HG03520 (cell line): ENCODE results near the gene MRPL14.

Experiments
- ATAC-seq: cut with Tn5 transposase; IDR thresholded peaks from one replicate; pipeline ENCODE4 v1.9.1; 2021; ENCODE audit warnings: mild to moderate bottlenecking, moderate library complexity; ENCODE audit not compliant: unreplicated experiment

MRPL14 gene

GRCh38 chr6:44127186-44128019 is at the start of gene MRPL14, which contains the start of gene TMEM63B:
Gene MRPL14, minus strand, starts transcription at chr6:44127452. Its CDS starts 10,841 bp downstream, at chr6:44116611.
Gene TMEM63B, plus strand, starts transcription at chr6:44127554. Its CDS starts 7,031 bp downstream, at chr6:44134585.
- ATAC-seq, result peak; percentile 66

- no peak for ATAC-seq
Observed at GRCh38 chr6:44176130-44176761, 49.0 kb upstream of the MRPL14 start.

- ATAC-seq, result no peak
Observed at GRCh38 chr6:44172731-44173500, 45.7 kb upstream of the MRPL14 start.

- no peak for ATAC-seq
Observed at GRCh38 chr6:44171899-44172546, 44.8 kb upstream of the MRPL14 start.

GRCh38 chr6:44169886-44170570 is 42.8 kb upstream of the MRPL14 start:
- ATAC-seq, result no peak

- no peak for ATAC-seq
Observed at GRCh38 chr6:44169154-44169553, 41.9 kb upstream of the MRPL14 start.

- ATAC-seq, result no peak
Observed at GRCh38 chr6:44167567-44167966, 40.3 kb upstream of the MRPL14 start.

GRCh38 chr6:44166591-44167184 is 39.4 kb upstream of the MRPL14 start:
- ATAC-seq, result no peak

- no peak for ATAC-seq
Observed at GRCh38 chr6:44166116-44166515, 38.9 kb upstream of the MRPL14 start.

- ATAC-seq, result no peak
Observed at GRCh38 chr6:44162876-44163625, 35.8 kb upstream of the MRPL14 start.

- ATAC-seq, result no peak
Observed at GRCh38 chr6:44161997-44162338, 34.7 kb upstream of the MRPL14 start.

GRCh38 chr6:44158770-44159228 is 31.5 kb upstream of the MRPL14 start, which contains the start of gene CAPN11:
Gene CAPN11, plus strand, starts transcription at chr6:44158820. Its CDS starts 29 bp downstream, at chr6:44158849.
- ATAC-seq, result no peak

GRCh38 chr6:44157152-44157521 is 29.9 kb upstream of the MRPL14 start:
- ATAC-seq, result no peak

- no peak for ATAC-seq
Observed at GRCh38 chr6:44156494-44157151, 29.4 kb upstream of the MRPL14 start.

GRCh38 chr6:44154067-44154466 is 26.8 kb upstream of the MRPL14 start:
- ATAC-seq, result no peak

GRCh38 chr6:44152533-44152932 is 25.3 kb upstream of the MRPL14 start:
- no peak for ATAC-seq

- no peak for ATAC-seq
Observed at GRCh38 chr6:44152109-44152461, 24.8 kb upstream of the MRPL14 start.

GRCh38 chr6:44151348-44152108 is 24.3 kb upstream of the MRPL14 start:
- ATAC-seq, result peak; percentile 64
